Osteoblast (primary cell): ENCODE measurements around the gene HAUS5. TPM values are rescaled to one million over a fixed set of nuclear protein-coding genes. Genes with fewer than 3 reads are reported as not detected.

Source experiments
- DNase-seq: peaks from one replicate; pipeline ENCODE4 v3.0.0; 2011; ENCODE audit warnings: low spot score, mixed read lengths; ENCODE audit not compliant: insufficient read length; ENCODE audit errors: missing footprints
- H2AFZ ChIP-seq: 2 replicates; pipeline ENCODE4 v1.6.0; 2011; ENCODE audit warnings: mild to moderate bottlenecking, low read length
- H3K27ac ChIP-seq: 2 replicates; pipeline ENCODE4 v1.5.1; 2011; ENCODE audit warnings: mild to moderate bottlenecking, low read depth, low read length, moderate library complexity
- H3K27me3 ChIP-seq: 2 replicates; pipeline ENCODE4 v1.6.0; 2012; ENCODE audit warnings: mild to moderate bottlenecking, control low read depth, inconsistent platforms, low read length, moderate library complexity; ENCODE audit not compliant: insufficient read depth
- H3K36me3 ChIP-seq: 2 replicates; pipeline ENCODE4 v1.5.1; 2011; ENCODE audit warnings: mild to moderate bottlenecking, low read length, control low read depth, moderate library complexity; ENCODE audit not compliant: insufficient read depth
- H3K4me1 ChIP-seq: 2 replicates; pipeline ENCODE4 v1.5.1; 2011; ENCODE audit warnings: mild to moderate bottlenecking, low read length, control low read depth, moderate library complexity; ENCODE audit not compliant: insufficient read depth
- H3K4me2 ChIP-seq: 2 replicates; pipeline ENCODE4 v1.6.0; 2011; ENCODE audit warnings: mild to moderate bottlenecking, low read length; ENCODE audit not compliant: insufficient read depth
- H3K4me3 ChIP-seq: fragments of 200-600 bp; sonication (generic); 3 replicates; pipeline ENCODE4 v1.5.1; 2012; ENCODE audit warnings: mild to moderate bottlenecking, low read length, inconsistent platforms; ENCODE audit not compliant: insufficient read depth
- H3K79me2 ChIP-seq: 2 replicates; pipeline ENCODE4 v1.6.0; 2012; ENCODE audit warnings: mild to moderate bottlenecking, low read length, control low read depth, inconsistent platforms; ENCODE audit not compliant: insufficient read depth
- H3K9me3 ChIP-seq: 2 replicates; pipeline ENCODE4 v1.5.1; 2011; ENCODE audit warnings: low read depth, low read length, control low read depth
- H4K20me1 ChIP-seq: 2 replicates; pipeline ENCODE4 v1.6.0; 2012; ENCODE audit warnings: mild to moderate bottlenecking, low read length, control low read depth; ENCODE audit not compliant: insufficient read depth
- CTCF ChIP-seq: IDR thresholded peaks from 2 replicates; pipeline ENCODE4 v1.5.1; 2011; ENCODE audit warnings: mild to moderate bottlenecking, low read depth, low read length, moderate library complexity; ENCODE audit errors: extremely low read depth
- total RNA-seq: library from RNA; depleted of rRNA; stranded (reverse); fragments of >200 nt; gene quantifications from 2 replicates; pipeline ENCODE4 v1.2.3, GENCODE V29; 2012

HAUS5 gene
- total RNA-seq, 1 donor: 4.7 TPM

DNA sequence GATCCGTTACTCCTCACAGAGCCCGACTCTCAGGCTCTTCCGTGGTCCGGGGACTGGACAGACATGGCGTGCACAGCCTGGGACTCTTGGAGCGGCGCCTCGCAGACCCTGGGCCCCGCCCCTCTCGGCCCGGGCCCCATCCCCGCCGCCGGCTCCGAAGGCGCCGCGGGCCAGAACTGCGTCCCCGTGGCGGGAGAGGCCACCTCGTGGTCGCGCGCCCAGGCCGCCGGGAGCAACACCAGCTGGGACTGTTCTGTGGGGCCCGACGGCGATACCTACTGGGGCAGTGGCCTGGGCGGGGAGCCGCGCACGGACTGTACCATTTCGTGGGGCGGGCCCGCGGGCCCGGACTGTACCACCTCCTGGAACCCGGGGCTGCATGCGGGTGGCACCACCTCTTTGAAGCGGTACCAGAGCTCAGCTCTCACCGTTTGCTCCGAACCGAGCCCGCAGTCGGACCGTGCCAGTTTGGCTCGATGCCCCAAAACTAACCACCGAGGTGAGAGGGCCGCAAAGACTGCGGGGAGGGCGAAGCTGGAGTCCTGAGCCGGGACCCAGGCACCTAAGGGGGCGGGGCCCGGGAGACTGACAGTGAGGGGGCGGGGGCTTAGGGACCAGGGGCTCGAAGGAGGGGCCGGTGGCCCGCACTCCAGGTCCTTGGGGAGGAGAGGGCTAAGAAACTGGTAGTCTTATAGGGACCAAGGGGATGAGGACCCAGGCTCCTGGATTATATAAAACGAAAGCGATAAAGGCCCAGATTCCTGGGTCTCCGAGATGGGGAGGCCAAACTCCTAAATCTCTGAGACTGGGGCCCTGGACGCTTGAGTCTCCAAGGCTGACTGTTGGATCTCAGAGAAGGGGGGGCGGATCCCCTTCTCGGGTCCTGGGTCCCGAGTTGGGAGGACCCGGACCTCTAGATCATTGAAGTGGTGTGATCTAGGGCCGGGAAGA lies 31.0 kb downstream of the HAUS5 start:
- H3K4me3 ChIP-seq: peak overlapping the region; percentile 77

DNA sequence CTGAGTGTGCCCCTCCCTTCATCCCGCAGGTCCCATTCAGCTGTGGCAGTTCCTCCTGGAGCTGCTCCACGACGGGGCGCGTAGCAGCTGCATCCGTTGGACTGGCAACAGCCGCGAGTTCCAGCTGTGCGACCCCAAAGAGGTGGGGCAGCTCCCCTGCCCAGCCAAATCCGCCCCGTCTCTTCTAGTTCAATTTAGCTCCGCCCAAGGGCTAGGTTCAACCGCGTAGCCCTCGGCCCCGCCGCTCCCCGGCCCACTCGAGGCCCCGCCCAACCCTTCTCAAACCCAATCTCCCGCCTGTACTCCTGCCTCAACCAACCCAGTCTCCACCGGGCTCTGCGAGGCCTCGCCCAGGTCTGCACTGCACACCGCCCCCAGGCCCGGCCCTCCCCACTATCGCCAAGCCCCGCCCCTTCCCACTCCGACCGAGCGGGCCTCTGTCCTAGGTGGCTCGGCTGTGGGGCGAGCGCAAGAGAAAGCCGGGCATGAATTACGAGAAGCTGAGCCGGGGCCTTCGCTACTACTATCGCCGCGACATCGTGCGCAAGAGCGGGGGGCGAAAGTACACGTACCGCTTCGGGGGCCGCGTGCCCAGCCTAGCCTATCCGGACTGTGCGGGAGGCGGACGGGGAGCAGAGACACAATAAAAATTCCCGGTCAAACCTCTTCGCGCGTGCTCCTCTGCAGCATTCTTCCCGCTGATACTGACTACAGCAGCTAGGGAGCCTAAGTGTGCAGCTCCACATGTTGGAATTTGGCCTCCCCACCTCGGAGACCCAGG lies 31.9 kb downstream of the HAUS5 start:
- Histone ChIP-seq H3K27ac (peak overlapping the region; percentile 37), H3K9me3 (no peaks in the 10 kb centered on the region), H3K4me3 (peak overlapping the region; percentile 77), H3K27me3 (no peaks in the 10 kb centered on the region), H3K36me3 (no peaks in the 10 kb centered on the region), H2AFZ (peak overlapping the region; percentile 97), H3K4me2 (peak overlapping the region; percentile 96), H3K79me2 (peaks cover 13% of the 10 kb centered on the region), H4K20me1 (no peaks in the 10 kb centered on the region), H3K4me1 (peaks cover 17% of the 10 kb centered on the region)
- no peak for TF ChIP-seq CTCF
- DNase-seq: peak; percentile 99

More for the DNA sequence above, 31.0 kb downstream of the HAUS5 start:
- H3K36me3 ChIP-seq: no peaks in the 10 kb centered on the region
- peak; percentile 96 for DNase-seq
- peak overlapping the region; percentile 96 for H3K4me2 ChIP-seq
- no peaks in the 10 kb centered on the region for H3K9me3 ChIP-seq
- H3K4me1 ChIP-seq: peaks cover 11% of the 10 kb centered on the region
- no peaks in the 10 kb centered on the region for H3K27me3 ChIP-seq
- peak overlapping the region; percentile 37 for H3K27ac ChIP-seq
- peaks cover 4% of the 10 kb centered on the region for H3K79me2 ChIP-seq
- no peaks in the 10 kb centered on the region for H4K20me1 ChIP-seq
- TF ChIP-seq CTCF: no peak
- H2AFZ ChIP-seq: peak overlapping the region; percentile 97

DNA sequence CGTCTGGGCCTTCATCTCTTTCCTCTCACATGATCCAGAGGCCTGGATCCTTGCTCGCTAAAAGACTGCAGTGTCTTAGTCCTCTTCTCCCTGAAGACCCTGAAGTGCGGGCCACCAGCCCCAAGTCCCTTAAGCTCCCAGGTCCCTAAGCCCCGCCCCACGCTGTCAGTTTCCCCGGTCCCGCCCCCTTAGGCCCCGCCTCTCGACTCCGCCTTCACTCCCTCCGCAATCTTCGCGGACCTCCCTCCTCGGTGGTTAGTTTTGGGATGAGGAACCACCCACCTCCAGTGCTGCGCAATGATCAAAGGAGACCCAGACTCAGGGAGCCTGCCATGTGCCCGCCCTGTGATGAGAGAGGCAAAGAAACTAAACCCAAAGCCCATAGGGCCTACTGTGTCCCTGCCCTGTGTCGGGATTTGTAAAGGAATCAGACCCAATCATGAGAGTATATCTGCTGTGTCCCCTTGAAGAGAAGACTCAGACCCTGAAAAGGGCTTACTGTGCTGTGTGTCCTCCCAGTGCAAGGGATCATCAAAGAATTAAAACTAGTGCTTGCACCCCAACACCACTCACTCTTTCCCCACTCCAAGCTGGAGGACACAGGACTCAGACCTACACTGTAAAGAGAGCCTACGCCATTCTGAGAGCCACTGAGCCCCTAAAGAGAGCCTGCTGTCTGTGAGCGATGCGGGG lies 32.6 kb downstream of the HAUS5 start:
- no peaks in the 10 kb centered on the region for H4K20me1 ChIP-seq
- peak overlapping the region; percentile 97 for H2AFZ ChIP-seq
- H3K27me3 ChIP-seq: no peaks in the 10 kb centered on the region
- H3K4me3 ChIP-seq: peak overlapping the region; percentile 77
- H3K79me2 ChIP-seq: peaks cover 20% of the 10 kb centered on the region
- peak overlapping the region; percentile 96 for H3K4me2 ChIP-seq
- peak; percentile 92 for DNase-seq
- no peaks in the 10 kb centered on the region for H3K36me3 ChIP-seq
- H3K9me3 ChIP-seq: no peaks in the 10 kb centered on the region
- H3K4me1 ChIP-seq: peaks cover 17% of the 10 kb centered on the region
- no peak for TF ChIP-seq CTCF
- H3K27ac ChIP-seq: peak overlapping the region; percentile 33
